Endothelial cell of umbilical vein (primary cell): Measurements from ENCODE around the gene GAA. TPM values are rescaled to one million over a fixed set of nuclear protein-coding genes. Genes with fewer than 3 reads are reported as not detected.

Experiments used
- BruUV-seq: library from RNA; stranded (reverse); fragments of 400-500 nt; replicated peaks from 2 replicates; lab custom pipeline; 2021; lab: Mats Ljungman, UMichigan
- CTCF ChIA-PET: fragments of 300-600, 350-600 bp; sonication (Branson Sonifier 250); formaldehyde crosslinking; loops from one replicate; lab custom pipeline; 2021; ENCODE audit warnings: antibody characterized with exemption, inconsistent platforms; lab: Charles Lee
- POLR2A ChIA-PET: fragments of 300-600, 350-600 bp; sonication (Branson Sonifier 250); formaldehyde crosslinking; loops from one replicate; lab custom pipeline; 2021; ENCODE audit warnings: antibody characterized with exemption, inconsistent platforms; lab: Charles Lee
- DNase-seq: peaks from one replicate; pipeline ENCODE4 v3.0.0-alpha.2; 2011; ENCODE audit warnings: low read depth, low spot score
- FAIRE-seq: peaks from 2 replicates; lab custom pipeline; 2011; peaks lifted over from hg19 to GRCh38; lab: Jason Lieb, UNC
- H2AFZ ChIP-seq: 2 replicates; pipeline ENCODE4 v1.6.0; 2012; ENCODE audit warnings: low read depth, low read length, control low read depth, inconsistent platforms
- H3K27ac ChIP-seq: 2 replicates; pipeline ENCODE4 v1.5.1; 2011; ENCODE audit warnings: low read depth, mild to moderate bottlenecking, control low read depth, low read length, moderate library complexity; ENCODE audit not compliant: insufficient read depth
- H3K27me3 ChIP-seq, 2 experiments: 2 replicates each; pipeline versions ENCODE4 v1.6.0 to v1.6.1; 2011; ENCODE audit warnings: low read length in 2 of 2, mixed read lengths in 1 of 2; ENCODE audit not compliant: control insufficient read depth in 2 of 2, insufficient read depth in 2 of 2
- H3K36me3 ChIP-seq, 2 experiments: 2 replicates in 1 of 2; 3 replicates in 1 of 2; pipeline ENCODE4 v1.5.1; 2011; ENCODE audit warnings: low read length in 2 of 2, mild to moderate bottlenecking in 1 of 2, moderate library complexity in 1 of 2; ENCODE audit not compliant: control insufficient read depth in 2 of 2, insufficient read depth in 2 of 2; ENCODE audit errors: extremely low read depth in 1 of 2
- H3K4me1 ChIP-seq: 3 replicates; pipeline ENCODE4 v1.5.1; 2011; ENCODE audit warnings: mild to moderate bottlenecking, low read length; ENCODE audit not compliant: control insufficient read depth, insufficient read depth; ENCODE audit errors: extremely low read depth
- H3K4me2 ChIP-seq: 2 replicates; pipeline ENCODE4 v1.6.1; 2011; ENCODE audit warnings: low read length, control low read depth, mixed read lengths; ENCODE audit not compliant: insufficient read depth
- H3K4me3 ChIP-seq, 3 experiments: fragments of 200-600 bp in 1 of 3; sonication (generic), shearing (Covaris generic) in 1 of 3; replicated peaks in 1 of 3; 2 replicates each; pipeline ENCODE4 v1.5.1; 2011 to 2016; ENCODE audit warnings: control low read depth in 3 of 3, low read length in 3 of 3, mild to moderate bottlenecking in 2 of 3, inconsistent platforms in 1 of 3, low read depth in 1 of 3, moderate library complexity in 1 of 3; ENCODE audit not compliant: insufficient read depth in 1 of 3
- H3K79me2 ChIP-seq: 2 replicates; pipeline ENCODE4 v1.6.0; 2012; ENCODE audit warnings: low read length, inconsistent platforms; ENCODE audit not compliant: control insufficient read depth, insufficient read depth
- H3K9ac ChIP-seq: replicated peaks from 2 replicates; pipeline ENCODE3; 2011; ENCODE audit warnings: low read length, control low read depth; ENCODE audit not compliant: insufficient read depth; ENCODE audit errors: extremely low read depth
- H3K9me1 ChIP-seq: replicated peaks from 3 replicates; pipeline ENCODE4 v1.6.0; 2011; ENCODE audit warnings: mild to moderate bottlenecking, low read length; ENCODE audit not compliant: control insufficient read depth, insufficient read depth; ENCODE audit errors: extremely low read depth
- H3K9me3 ChIP-seq: replicated peaks from 2 replicates; pipeline ENCODE4 v1.5.1; 2012; ENCODE audit warnings: low read length, inconsistent platforms; ENCODE audit not compliant: control insufficient read depth, insufficient read depth
- H4K20me1 ChIP-seq: replicated peaks from 2 replicates; pipeline ENCODE3; 2011; ENCODE audit warnings: mild to moderate bottlenecking, low read length; ENCODE audit not compliant: control insufficient read depth, insufficient read depth; ENCODE audit errors: extremely low read depth
- EZH2 ChIP-seq: IDR thresholded peaks from 2 replicates; pipeline ENCODE4 v1.6.1; 2012; ENCODE audit warnings: borderline replicate concordance, low read depth, mild to moderate bottlenecking, moderate library complexity, low read length, inconsistent platforms; ENCODE audit not compliant: severe bottlenecking
- FOS ChIP-seq: IDR thresholded peaks from 2 replicates; pipeline ENCODE4 v1.6.1; 2011; ENCODE audit warnings: mild to moderate bottlenecking, low read length, moderate library complexity, borderline replicate concordance; ENCODE audit not compliant: insufficient read depth
- GATA2 ChIP-seq: IDR thresholded peaks from 2 replicates; pipeline ENCODE4 v1.7.0; 2011; ENCODE audit warnings: low read depth, mild to moderate bottlenecking, moderate library complexity, mixed read lengths, low read length; ENCODE audit not compliant: insufficient read length, insufficient read depth
- JUN ChIP-seq: IDR thresholded peaks from 2 replicates; pipeline ENCODE4 v1.6.1; 2011; ENCODE audit warnings: borderline replicate concordance, low read depth; ENCODE audit not compliant: insufficient read length, insufficient read depth
- MYC ChIP-seq: IDR thresholded peaks from one replicate; pipeline ENCODE4 v1.6.1; 2011; ENCODE audit warnings: mild to moderate bottlenecking, low read depth, low read length
- POLR2A ChIP-seq: IDR thresholded peaks from 2 replicates; pipeline ENCODE4 v1.6.1; 2012; ENCODE audit warnings: low read depth, mild to moderate bottlenecking, control low read depth, low read length
- POLR2AphosphoS5 ChIP-seq: IDR thresholded peaks from 2 replicates; pipeline ENCODE4 v1.6.1; 2012; ENCODE audit warnings: low read depth, mild to moderate bottlenecking, control low read depth, low read length, moderate library complexity; ENCODE audit not compliant: insufficient read depth
- dilution Hi-C: fragments of 300-500 bp; cut with MboI; formaldehyde crosslinking; loops from one replicate; pipeline ENCODE4 v1.15.0; 2019; ENCODE audit warnings: low sequenced_read_pairs; ENCODE audit not compliant: extremely low pct_ligation_motif_present
- intact Hi-C: fragments of 100-400 bp; cut with micrococcal nuclease; formaldehyde crosslinking; loops from one replicate; pipeline ENCODE4 v1.10.0; 2022
- polyA plus RNA-seq, 4 experiments: library from polyadenylated mRNA; depleted of rRNA in 3 of 4; stranded (reverse) in 3 of 4; unstranded in 1 of 4; fragments of >200 nt; gene quantifications; 2 replicates each; pipeline versions ENCODE4 v1.2.1 to v1.2.3, GENCODE V29; 2011 to 2012; ENCODE audit warnings: missing spikeins in 1 of 4
- total RNA-seq: library from RNA; stranded (reverse); gene quantifications from 2 replicates; pipeline ENCODE4 v1.2.3, GENCODE V29; 2021
- TF ChIP-seq, protein P1 (sequence below), 2 donors: IDR thresholded peaks; 1 replicate in 1 of 2; 2 replicates in 1 of 2; pipeline ENCODE4 v1.5.1; 2011; ENCODE audit warnings: low read length in 2 of 2, mild to moderate bottlenecking in 2 of 2, moderate library complexity in 2 of 2, control low read depth in 1 of 2, inconsistent platforms in 1 of 2, low read depth in 1 of 2; ENCODE audit not compliant: insufficient read depth in 1 of 2; ENCODE audit errors: extremely low read depth in 1 of 2
- TF ChIP-seq, protein P2 (sequence below): IDR thresholded peaks from 2 replicates; pipeline ENCODE4 v1.6.1; 2011; ENCODE audit not compliant: insufficient read depth, insufficient read length

The GAA gene
- total and polyA plus RNA-seq, 2 donors (not counting 3 experiments of a cell fraction or from before 2014, with no cell fraction given): 26.3 to 49.7 TPM

GRCh38 chr17:80160536-80160935 is 59.2 kb downstream of the GAA start:
- FAIRE-seq: no peak
- dilution Hi-C loops: no loop called here
- POLR2A ChIA-PET: no interaction called here

More at GRCh38 chr17:80160536-80160935, 59.2 kb downstream of the GAA start:
- H3K4me3 ChIP-seq: no peak overlapping the region
- no peak overlapping the region for H2AFZ ChIP-seq
- no peak overlapping the region for H3K4me2 ChIP-seq
- H3K9me3 ChIP-seq: no peaks in the 10 kb centered on the region
- TF ChIP-seq FOS (no peak), POLR2A (no peak), GATA2 (no peak), JUN (no peak), EZH2 (no peak), POLR2AphosphoS5 (no peak), MYC (no peak)
- TF ChIP-seq, protein P1, sequence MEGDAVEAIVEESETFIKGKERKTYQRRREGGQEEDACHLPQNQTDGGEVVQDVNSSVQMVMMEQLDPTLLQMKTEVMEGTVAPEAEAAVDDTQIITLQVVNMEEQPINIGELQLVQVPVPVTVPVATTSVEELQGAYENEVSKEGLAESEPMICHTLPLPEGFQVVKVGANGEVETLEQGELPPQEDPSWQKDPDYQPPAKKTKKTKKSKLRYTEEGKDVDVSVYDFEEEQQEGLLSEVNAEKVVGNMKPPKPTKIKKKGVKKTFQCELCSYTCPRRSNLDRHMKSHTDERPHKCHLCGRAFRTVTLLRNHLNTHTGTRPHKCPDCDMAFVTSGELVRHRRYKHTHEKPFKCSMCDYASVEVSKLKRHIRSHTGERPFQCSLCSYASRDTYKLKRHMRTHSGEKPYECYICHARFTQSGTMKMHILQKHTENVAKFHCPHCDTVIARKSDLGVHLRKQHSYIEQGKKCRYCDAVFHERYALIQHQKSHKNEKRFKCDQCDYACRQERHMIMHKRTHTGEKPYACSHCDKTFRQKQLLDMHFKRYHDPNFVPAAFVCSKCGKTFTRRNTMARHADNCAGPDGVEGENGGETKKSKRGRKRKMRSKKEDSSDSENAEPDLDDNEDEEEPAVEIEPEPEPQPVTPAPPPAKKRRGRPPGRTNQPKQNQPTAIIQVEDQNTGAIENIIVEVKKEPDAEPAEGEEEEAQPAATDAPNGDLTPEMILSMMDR (IDR thresholded peaks at IDR 0.05; ENCODE audit: extremely low read depth in 1 of 2, insufficient read depth in 1 of 2, low read depth in 1 of 2, low read length in 2 of 2): no peak
- TF ChIP-seq, protein P2, sequence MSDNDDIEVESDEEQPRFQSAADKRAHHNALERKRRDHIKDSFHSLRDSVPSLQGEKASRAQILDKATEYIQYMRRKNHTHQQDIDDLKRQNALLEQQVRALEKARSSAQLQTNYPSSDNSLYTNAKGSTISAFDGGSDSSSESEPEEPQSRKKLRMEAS: no peak
- H3K4me1 ChIP-seq: no peaks in the 10 kb centered on the region
- no peaks in the 10 kb centered on the region for H3K79me2 ChIP-seq
- no peak overlapping the region for H3K9ac ChIP-seq
- no peak overlapping the region for H3K27ac ChIP-seq
- no peaks in the 10 kb centered on the region for H4K20me1 ChIP-seq
- H3K36me3 ChIP-seq: no peaks in the 10 kb centered on the region
- BruUV-seq: no TSS peak
- H3K9me1 ChIP-seq: no peaks in the 10 kb centered on the region
- peaks cover 8% of the 10 kb centered on the region in 2 experiments for H3K27me3 ChIP-seq
- intact Hi-C loops: no loop called here
- CTCF ChIA-PET: no interaction called here
- DNase-seq: no peak
